Purkinje cell (primary cell): Measurements from ENCODE around the gene OTUD5. TPM values are rescaled to one million over a fixed set of nuclear protein-coding genes. Genes with fewer than 3 reads are reported as not detected.

ENCODE experiments used
- polyA plus RNA-seq: library from polyadenylated mRNA; unstranded; fragments of >200 nt; fragmentation: Nextera tagmentation; gene quantifications from 2 replicates; pipeline ENCODE4 v1.2.1, GENCODE V29; 2014

OTUD5 gene, protein sequence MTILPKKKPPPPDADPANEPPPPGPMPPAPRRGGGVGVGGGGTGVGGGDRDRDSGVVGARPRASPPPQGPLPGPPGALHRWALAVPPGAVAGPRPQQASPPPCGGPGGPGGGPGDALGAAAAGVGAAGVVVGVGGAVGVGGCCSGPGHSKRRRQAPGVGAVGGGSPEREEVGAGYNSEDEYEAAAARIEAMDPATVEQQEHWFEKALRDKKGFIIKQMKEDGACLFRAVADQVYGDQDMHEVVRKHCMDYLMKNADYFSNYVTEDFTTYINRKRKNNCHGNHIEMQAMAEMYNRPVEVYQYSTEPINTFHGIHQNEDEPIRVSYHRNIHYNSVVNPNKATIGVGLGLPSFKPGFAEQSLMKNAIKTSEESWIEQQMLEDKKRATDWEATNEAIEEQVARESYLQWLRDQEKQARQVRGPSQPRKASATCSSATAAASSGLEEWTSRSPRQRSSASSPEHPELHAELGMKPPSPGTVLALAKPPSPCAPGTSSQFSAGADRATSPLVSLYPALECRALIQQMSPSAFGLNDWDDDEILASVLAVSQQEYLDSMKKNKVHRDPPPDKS
- polyA plus RNA-seq, result 4.4 and 6.2 TPM in 2 replicates

DNA sequence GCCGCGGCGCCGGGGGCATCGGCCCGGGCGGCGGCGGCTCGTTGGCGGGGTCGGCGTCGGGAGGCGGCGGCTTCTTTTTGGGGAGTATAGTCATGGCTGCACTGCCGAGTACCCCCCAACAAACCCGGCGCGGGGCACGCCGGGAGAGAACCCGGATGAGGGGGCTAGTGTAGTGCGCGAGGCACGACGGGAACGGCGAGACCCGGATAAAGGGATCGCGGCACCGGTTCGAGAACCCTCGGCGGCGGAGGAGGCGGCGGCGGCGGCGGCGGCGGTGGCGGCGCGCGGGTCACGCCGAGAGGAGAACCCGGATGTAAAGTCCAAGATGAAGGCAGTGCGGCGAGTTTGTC lies at the start of gene OTUD5:
TSS of gene OTUD5 (minus strand) at position 131 of the 350 bp plus-strand sequence. CDS start at position 94, 37 bp downstream.

DNA sequence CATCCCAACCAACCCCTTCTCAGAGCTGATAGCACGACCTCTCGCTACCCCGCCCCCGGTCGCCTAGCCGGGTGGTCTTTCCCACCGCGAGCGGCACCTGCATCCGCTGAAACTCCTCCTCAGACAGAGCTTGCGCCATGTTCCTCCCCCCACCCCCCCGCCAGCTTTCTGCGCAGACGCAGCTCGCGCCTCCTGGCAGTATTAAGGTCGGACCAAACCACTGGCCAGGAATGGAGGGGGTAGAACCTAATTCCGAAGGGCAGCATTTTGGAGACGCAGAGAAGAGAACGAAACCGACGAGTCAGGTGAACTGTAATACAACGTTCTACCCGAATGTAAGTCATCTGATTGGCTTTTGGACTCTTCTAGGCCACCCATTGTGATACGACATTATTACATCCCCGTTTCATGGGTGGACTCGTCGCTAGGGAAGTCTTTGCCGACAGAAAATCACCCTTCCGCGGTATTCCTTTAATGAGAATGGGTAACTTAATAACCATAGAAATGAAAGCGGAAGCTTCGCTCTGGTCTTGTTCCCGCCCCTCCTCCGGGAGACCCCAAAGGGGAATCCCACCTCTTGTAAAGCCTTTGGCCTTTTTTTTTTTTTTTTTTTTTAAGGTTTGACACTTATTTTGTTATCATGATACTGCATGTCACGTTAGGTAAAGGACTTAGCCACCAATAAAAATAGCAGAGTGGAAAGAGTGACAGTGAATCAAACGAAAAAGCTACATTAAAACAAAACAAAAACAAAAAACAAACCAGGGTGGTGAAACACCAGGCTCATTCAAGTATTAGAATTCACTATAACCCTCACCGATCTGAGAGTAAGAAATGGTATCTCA lies 44.9 kb upstream of the OTUD5 start, which contains the start of gene GRIPAP1:
TSS of gene GRIPAP1 (minus strand) at position 174 of the 845 bp plus-strand sequence. CDS start at position 139, 35 bp downstream.

DNA sequence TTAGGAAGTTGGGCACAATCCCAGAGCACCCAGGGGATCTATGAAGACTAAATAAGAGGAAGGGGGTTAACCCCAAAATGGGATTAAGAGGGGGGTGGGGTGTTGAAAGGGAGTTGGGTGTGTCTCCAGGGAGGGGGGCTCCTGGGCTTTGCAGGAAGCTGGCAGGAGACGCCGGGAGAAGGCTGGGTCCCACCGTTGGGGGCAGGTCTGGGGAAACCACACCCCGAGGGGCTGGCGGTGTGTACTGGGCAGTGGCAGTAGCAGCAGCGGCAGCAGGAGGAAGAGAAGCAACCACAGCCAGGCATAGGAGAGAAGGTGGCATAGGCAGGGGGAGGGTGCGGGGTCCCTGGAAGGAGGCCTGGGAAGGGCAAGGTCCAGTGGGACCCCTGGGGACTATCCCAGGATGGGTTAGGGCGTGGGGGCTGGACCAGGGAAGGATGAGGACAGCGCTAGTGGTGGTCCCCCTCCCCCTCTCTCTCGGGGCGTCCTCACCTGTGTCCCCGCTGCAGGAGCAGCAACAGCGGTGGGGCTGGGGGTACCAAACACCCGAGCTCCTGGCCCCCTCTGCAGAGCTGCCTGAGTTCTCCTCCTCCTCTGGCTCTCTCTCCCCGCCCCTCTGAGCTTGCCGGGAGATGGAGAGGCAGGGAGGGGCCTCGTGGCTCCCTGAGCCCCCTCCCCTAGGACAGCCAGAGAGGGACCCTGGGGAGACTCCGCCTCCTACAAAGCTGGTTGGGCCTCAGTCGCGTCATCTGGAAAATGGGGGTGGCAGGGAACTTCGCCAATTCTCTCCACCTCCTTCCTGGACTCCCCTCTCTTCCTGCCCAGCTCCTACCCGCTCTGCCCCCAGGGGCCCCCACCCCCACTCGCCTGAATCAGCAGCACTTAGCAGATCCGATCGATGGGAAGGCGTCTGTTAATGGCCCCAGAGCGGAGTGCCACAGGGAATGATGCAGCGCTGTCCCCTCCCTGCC lies 14.1 kb upstream of the OTUD5 start, which contains the start of gene KCND1:
TSS of gene KCND1 (minus strand) at position 596 of the 971 bp plus-strand sequence. CDS start 1,573 bp downstream, outside the sequence.

DNA sequence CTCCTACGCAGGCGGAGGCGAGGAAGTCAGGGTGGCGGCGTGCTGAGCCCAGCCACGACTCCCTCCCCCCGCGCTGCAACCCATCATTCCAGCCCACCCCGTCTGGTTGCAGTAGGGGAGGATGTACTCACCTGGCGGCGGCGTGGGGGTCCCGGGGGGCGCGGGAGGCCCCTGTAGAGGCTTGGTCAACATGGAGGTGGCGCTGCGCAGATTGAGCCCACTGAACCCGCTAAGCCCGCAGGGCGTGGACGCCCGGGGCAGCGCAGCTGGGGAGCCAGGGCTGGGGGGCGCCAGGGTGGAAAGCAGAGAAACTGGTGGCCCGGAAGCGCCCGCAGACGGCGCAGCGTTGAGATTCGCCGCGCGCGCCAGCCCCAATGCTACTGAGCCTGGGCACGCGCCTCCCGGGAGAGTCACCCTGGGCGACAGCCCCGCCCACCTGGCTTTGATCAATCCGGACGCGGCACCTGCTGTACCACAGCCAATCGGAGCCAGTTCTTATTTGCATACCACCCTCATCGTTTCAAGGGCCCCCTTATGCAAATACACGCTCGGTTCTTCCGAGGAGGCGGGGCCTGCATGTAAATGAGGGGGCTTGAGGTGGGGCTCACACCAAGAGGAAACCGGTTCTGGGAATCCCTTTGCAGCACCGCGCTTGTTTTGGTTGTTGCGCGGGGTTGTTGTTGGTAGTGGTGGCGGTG lies 38.6 kb downstream of the OTUD5 start, which contains the start of gene PIM2:
TSS of gene PIM2 (minus strand) at position 382 of the 698 bp plus-strand sequence. CDS start at position 192, 190 bp downstream.

DNA sequence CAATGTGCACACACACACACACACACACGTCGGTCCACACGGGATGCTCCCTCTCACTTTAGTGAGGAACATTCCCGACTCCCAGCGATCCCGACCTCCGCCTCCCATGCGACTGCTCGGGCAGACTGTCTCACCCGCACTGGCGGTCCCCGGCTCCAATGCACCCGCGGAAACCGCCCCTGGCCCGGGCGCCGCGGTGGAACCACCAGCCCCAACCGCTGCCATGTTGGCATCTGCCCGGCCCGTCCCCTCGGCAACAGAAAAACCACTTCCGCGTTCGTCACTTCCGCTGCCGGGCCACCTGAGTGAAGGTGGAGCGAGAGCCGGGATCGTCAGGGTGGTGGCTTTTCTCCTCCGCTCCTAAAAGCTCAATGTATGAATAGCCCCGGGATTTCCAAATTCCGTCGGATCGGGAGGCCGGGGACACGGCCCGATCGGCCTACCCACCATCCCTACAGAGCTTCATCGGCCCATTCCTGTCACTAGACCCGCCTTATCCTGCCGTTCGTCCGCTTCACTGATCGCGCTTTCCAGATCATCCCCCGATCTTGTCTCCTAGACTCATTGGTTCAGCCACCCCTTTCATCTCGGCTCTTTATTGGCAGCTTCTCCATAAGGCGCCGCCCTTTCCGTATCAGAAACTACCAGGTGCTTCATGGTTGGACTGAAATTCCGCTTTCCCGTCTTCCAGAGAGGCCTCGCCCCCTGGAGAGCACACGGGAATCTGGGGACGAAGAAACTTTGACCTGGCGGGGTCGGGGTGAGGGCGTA lies 45.8 kb downstream of the OTUD5 start, which contains the start of gene SLC35A2:
TSS of gene SLC35A2 (minus strand) at position 235 of the 771 bp plus-strand sequence. CDS start at position 225, 10 bp downstream.

DNA sequence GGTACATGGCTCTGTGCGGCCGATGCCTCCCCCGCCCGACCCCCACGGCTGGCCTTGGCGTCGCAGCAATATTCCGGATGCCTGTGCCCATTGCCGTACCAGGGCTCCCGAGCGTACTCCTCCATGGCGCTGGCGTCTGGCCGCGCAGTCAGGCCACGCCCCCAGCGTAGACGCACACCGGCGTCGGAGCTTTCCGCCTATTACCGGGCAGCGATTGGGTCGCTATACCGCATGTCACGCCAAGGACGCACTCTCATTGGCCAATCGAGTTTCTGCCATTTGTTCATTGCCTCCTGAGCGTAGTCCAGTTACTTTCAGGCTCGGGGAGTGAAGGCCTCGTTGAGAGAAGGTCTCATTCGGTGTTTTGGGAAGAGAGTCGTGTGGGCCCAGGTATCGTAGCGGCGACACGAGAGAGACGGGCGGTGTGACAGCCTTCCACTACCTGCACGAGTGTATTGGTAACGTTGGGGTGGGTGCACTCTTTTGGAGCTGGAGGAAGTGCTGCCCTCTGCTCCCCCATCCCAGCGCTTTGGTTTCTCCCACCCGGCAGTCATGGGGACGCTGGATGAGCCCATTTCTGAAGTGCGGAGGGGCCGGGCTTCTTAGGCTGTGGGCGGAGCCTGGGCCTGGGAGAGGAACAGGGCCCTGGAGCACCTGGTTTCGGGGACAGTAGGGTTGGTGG lies 59.6 kb downstream of the OTUD5 start, which contains the start of the genes PQBP1 and TIMM17B:
TSS of gene PQBP1 (plus strand) at position 306 of the 682 bp plus-strand sequence. CDS start 580 bp downstream, outside the sequence.
TSS of gene TIMM17B (minus strand) at position 144 of the 682 bp plus-strand sequence. CDS start at position 125, 19 bp downstream.

Other genes starting within 250 kb of the OTUD5 start
- gene GLOD5, start 195.9 kb downstream of the OTUD5 start, polyA plus RNA-seq, result 3.0 TPM in 1 of 2 replicates, not detected in the other
- gene GATA1, start 171.0 kb downstream of the OTUD5 start, polyA plus RNA-seq, result not detected in 2 replicates
- gene HDAC6, start 155.5 kb downstream of the OTUD5 start, polyA plus RNA-seq, result 18.2 and 20.9 TPM in 2 replicates
- gene ERAS, start 131.1 kb downstream of the OTUD5 start, polyA plus RNA-seq, result not detected in 2 replicates
- 12.2 and 25.7 TPM in 2 replicates for gene PCSK1N, start 122.0 kb downstream of the OTUD5 start, polyA plus RNA-seq
- 63.1 and 65.6 TPM in 2 replicates for gene TIMM17B, start 59.8 kb downstream of the OTUD5 start, polyA plus RNA-seq
- gene PQBP1, start 59.7 kb downstream of the OTUD5 start, polyA plus RNA-seq, result 39.1 and 42.7 TPM in 2 replicates
- gene SLC35A2, start 46.0 kb downstream of the OTUD5 start, polyA plus RNA-seq, result 9.6 and 16.3 TPM in 2 replicates
- 15.2 and 23.7 TPM in 2 replicates for gene PIM2, start 38.6 kb downstream of the OTUD5 start, polyA plus RNA-seq
- gene KCND1, start 14.2 kb upstream of the OTUD5 start, polyA plus RNA-seq, result not detected in 2 replicates
- gene GRIPAP1, start 44.7 kb upstream of the OTUD5 start, polyA plus RNA-seq, result 8.4 and 18.3 TPM in 2 replicates
- gene TFE3, start 85.8 kb upstream of the OTUD5 start, polyA plus RNA-seq, result 4.2 and 5.9 TPM in 2 replicates
- 0.52 TPM in 1 of 2 replicates, not detected in the other for gene CCDC120, start 101.4 kb upstream of the OTUD5 start, polyA plus RNA-seq
- gene PRAF2, start 116.4 kb upstream of the OTUD5 start, polyA plus RNA-seq, result 52.4 and 57.9 TPM in 2 replicates
- 32.3 and 43.3 TPM in 2 replicates for gene WDR45, start 122.3 kb upstream of the OTUD5 start, polyA plus RNA-seq
- 13.2 and 14.6 TPM in 2 replicates for gene GPKOW, start 166.1 kb upstream of the OTUD5 start, polyA plus RNA-seq
- not detected in 2 replicates for gene MAGIX, start 205.2 kb upstream of the OTUD5 start, polyA plus RNA-seq
- 0.22 and 7.4 TPM in 2 replicates for gene PLP2, start 214.3 kb upstream of the OTUD5 start, polyA plus RNA-seq
- not detected in 2 replicates for gene PRICKLE3, start 228.8 kb upstream of the OTUD5 start, polyA plus RNA-seq
- gene SYP, start 242.6 kb upstream of the OTUD5 start, polyA plus RNA-seq, result 91.9 and 102 TPM in 2 replicates